ENCODE measurements around the gene ASB10. TPM values are rescaled to one million over a fixed set of nuclear protein-coding genes. Genes with fewer than 3 reads are reported as not detected.

ASB10 gene
- total and polyA plus RNA-seq, 2 of the 13 experiments (the other 11 are each of a cell fraction or from before 2014, with no cell fraction given) = not detected

DNA sequence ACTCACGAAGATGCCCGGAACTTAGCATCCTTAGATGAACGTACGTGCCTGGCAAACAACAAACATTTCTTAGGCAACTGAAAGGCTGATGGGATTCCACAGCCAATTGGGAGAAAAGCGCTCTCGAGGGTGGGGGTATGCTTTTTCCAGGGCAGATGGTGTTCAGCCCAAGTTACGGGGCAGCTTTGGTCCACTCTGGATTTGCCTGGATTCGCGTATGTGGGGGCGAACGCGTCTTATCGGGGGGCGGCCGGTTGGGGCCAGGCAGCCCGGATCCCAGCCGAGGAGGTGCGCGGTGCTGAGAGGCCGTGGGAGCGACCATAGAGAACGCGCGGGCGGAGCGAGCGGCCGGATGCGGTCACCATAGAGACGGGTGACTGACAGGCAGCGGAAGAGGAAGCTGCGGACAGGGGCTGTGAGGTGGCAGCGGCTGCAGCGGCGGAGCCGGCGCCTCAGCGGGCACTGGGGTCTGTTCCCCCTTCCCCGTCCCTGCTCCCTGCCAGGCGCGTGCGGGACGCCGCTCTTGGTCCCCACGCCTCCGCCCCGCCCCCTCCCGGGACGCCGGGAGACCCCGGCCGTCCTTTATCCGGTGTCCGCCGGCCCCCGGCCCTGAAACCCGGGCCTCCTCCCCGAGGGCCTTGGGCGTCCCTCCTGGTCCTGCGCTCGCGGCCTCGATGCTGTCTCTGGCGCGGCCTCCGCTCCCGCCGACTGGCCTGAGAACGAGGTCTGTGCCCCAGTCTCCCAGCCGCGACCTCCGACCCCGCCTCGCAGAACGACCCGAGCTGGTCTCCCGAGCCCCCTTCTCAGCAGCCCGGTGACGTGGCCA, 45.3 kb upstream of the ASB10 start, which contains the start of gene CHPF2 (continued):
- TF ChIP-seq, protein P1, sequence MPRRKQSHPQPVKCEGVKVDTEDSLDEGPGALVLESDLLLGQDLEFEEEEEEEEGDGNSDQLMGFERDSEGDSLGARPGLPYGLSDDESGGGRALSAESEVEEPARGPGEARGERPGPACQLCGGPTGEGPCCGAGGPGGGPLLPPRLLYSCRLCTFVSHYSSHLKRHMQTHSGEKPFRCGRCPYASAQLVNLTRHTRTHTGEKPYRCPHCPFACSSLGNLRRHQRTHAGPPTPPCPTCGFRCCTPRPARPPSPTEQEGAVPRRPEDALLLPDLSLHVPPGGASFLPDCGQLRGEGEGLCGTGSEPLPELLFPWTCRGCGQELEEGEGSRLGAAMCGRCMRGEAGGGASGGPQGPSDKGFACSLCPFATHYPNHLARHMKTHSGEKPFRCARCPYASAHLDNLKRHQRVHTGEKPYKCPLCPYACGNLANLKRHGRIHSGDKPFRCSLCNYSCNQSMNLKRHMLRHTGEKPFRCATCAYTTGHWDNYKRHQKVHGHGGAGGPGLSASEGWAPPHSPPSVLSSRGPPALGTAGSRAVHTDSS (CRISPR knock-in tag; conservative IDR thresholded peaks at IDR 0.05) = no peak
- TF ChIP-seq ZNF703 (CRISPR knock-in tag; IDR thresholded peaks at IDR 0.05; ENCODE audit: borderline replicate concordance) (no peak), MED1 (CRISPR knock-in tag; IDR thresholded peaks at IDR 0.05) (peak; percentile 38; the same call in 1 of the 2 replicates), ZSCAN31 (CRISPR knock-in tag; IDR thresholded peaks at IDR 0.05; ENCODE audit: low read depth) (peak; percentile 70; the same call in 1 of the 2 replicates), ELF1 (CRISPR knock-in tag; IDR thresholded peaks at IDR 0.05) (peak; percentile 84), ZNF441 (CRISPR knock-in tag; IDR thresholded peaks at IDR 0.05; ENCODE audit: borderline replicate concordance) (peak; percentile 59; the same call in 1 of the 2 replicates), ZNF335 (CRISPR knock-in tag; IDR thresholded peaks at IDR 0.05) (no peak), HOXA5 (CRISPR knock-in tag; IDR thresholded peaks at IDR 0.05) (no peak), ZNF331 (CRISPR knock-in tag; IDR thresholded peaks at IDR 0.05) (no peak), SIX1 (CRISPR knock-in tag; IDR thresholded peaks at IDR 0.05; ENCODE audit: borderline replicate concordance) (no peak), ZSCAN12 (CRISPR knock-in tag; IDR thresholded peaks at IDR 0.05) (no peak), ZNF274 (CRISPR knock-in tag; IDR thresholded peaks at IDR 0.05) (peak; percentile 69; the same call in 1 of the 2 replicates), CBFB (CRISPR knock-in tag; IDR thresholded peaks at IDR 0.05) (peak; percentile 82; the same call in 1 of the 2 replicates), ZNF816 (CRISPR knock-in tag; IDR thresholded peaks at IDR 0.05; ENCODE audit: borderline replicate concordance) (no peak), RBM22 (optimal IDR thresholded peaks at IDR 0.05; ENCODE audit: low read length) (no peak), ZNF530 (CRISPR knock-in tag; IDR thresholded peaks at IDR 0.05; ENCODE audit: low read depth) (no peak), ZC3H4 (CRISPR knock-in tag; IDR thresholded peaks at IDR 0.05; ENCODE audit: borderline replicate concordance) (no peak), NR2F2 (IDR thresholded peaks at IDR 0.05; ENCODE audit: borderline replicate concordance, low read depth) (no peak), EHMT2 (IDR thresholded peaks at IDR 0.05; ENCODE audit: borderline replicate concordance, low read depth, low read length) (no peak), CAMTA2 (CRISPR knock-in tag; IDR thresholded peaks at IDR 0.05; ENCODE audit: borderline replicate concordance) (no peak), RELA (CRISPR knock-in tag; IDR thresholded peaks at IDR 0.05) (no peak), KDM1A (CRISPR knock-in tag; IDR thresholded peaks at IDR 0.05) (no peak)
- TF ChIP-seq, protein P2, sequence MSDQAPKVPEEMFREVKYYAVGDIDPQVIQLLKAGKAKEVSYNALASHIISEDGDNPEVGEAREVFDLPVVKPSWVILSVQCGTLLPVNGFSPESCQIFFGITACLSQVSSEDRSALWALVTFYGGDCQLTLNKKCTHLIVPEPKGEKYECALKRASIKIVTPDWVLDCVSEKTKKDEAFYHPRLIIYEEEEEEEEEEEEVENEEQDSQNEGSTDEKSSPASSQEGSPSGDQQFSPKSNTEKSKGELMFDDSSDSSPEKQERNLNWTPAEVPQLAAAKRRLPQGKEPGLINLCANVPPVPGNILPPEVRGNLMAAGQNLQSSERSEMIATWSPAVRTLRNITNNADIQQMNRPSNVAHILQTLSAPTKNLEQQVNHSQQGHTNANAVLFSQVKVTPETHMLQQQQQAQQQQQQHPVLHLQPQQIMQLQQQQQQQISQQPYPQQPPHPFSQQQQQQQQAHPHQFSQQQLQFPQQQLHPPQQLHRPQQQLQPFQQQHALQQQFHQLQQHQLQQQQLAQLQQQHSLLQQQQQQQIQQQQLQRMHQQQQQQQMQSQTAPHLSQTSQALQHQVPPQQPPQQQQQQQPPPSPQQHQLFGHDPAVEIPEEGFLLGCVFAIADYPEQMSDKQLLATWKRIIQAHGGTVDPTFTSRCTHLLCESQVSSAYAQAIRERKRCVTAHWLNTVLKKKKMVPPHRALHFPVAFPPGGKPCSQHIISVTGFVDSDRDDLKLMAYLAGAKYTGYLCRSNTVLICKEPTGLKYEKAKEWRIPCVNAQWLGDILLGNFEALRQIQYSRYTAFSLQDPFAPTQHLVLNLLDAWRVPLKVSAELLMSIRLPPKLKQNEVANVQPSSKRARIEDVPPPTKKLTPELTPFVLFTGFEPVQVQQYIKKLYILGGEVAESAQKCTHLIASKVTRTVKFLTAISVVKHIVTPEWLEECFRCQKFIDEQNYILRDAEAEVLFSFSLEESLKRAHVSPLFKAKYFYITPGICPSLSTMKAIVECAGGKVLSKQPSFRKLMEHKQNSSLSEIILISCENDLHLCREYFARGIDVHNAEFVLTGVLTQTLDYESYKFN (CRISPR knock-in tag; conservative IDR thresholded peaks at IDR 0.05) = 0 out of 2 replicates have a peak, but pooled peaks have one; percentile 30
- TF ChIP-seq, protein P3, sequence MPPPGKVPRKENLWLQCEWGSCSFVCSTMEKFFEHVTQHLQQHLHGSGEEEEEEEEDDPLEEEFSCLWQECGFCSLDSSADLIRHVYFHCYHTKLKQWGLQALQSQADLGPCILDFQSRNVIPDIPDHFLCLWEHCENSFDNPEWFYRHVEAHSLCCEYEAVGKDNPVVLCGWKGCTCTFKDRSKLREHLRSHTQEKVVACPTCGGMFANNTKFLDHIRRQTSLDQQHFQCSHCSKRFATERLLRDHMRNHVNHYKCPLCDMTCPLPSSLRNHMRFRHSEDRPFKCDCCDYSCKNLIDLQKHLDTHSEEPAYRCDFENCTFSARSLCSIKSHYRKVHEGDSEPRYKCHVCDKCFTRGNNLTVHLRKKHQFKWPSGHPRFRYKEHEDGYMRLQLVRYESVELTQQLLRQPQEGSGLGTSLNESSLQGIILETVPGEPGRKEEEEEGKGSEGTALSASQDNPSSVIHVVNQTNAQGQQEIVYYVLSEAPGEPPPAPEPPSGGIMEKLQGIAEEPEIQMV (CRISPR knock-in tag; IDR thresholded peaks at IDR 0.05; ENCODE audit: low read depth) = no peak
